HL-60/S4 treated with phorbol 12-myristate 13-acetate at 8.2 ng/mL for 4 days and 3 days (cell line): ENCODE measurements around the gene ARHGAP45.

Experiments used
- in situ Hi-C: fragments of 300-500 bp; cut with MboI; formaldehyde crosslinking; loops from 2 replicates; pipeline ENCODE4 v1.15.0; 2022; ENCODE audit warnings: low sequenced_read_pairs

ARHGAP45 gene

GRCh38 chr19:1113030-1113985 is 46.3 kb downstream of the ARHGAP45 start:
- in situ Hi-C loops, result loop anchor here (10.0 kb wide), 1 partner anchor 81 kb away; no protein-coding TSS in a partner anchor

- in situ Hi-C loops, result loop anchor here (10.0 kb wide), 1 partner anchor 81 kb away; no protein-coding TSS in a partner anchor
Measured at GRCh38 chr19:1113986-1114483, 47.1 kb downstream of the ARHGAP45 start.

GRCh38 chr19:1114728-1115127 is 47.8 kb downstream of the ARHGAP45 start:
- in situ Hi-C loops, result loop anchor here (10.0 kb wide), 1 partner anchor 80 kb away; no protein-coding TSS in a partner anchor

- in situ Hi-C loops, result loop anchor here (10.0 kb wide), 1 partner anchor 79 kb away; no protein-coding TSS in a partner anchor
Measured at GRCh38 chr19:1115646-1116420, 48.9 kb downstream of the ARHGAP45 start.

GRCh38 chr19:1116726-1117581 is 50.0 kb downstream of the ARHGAP45 start:
- in situ Hi-C loops, result loop anchor here (10.0 kb wide), 1 partner anchor 78 kb away; no protein-coding TSS in a partner anchor

- in situ Hi-C loops, result loop anchor here (10.0 kb wide), 1 partner anchor 77 kb away; no protein-coding TSS in a partner anchor
Measured at GRCh38 chr19:1117654-1118053, 50.7 kb downstream of the ARHGAP45 start.

GRCh38 chr19:1118999-1119398 is 52.0 kb downstream of the ARHGAP45 start:
- in situ Hi-C loops, result loop anchor here (10.0 kb wide), 1 partner anchor 76 kb away; no protein-coding TSS in a partner anchor

GRCh38 chr19:1119475-1120217 is 52.7 kb downstream of the ARHGAP45 start:
- in situ Hi-C loops, result loop anchor here (10.0 kb wide), 1 partner anchor 75 kb away; no protein-coding TSS in a partner anchor

GRCh38 chr19:1121395-1121794 is 54.4 kb downstream of the ARHGAP45 start:
- in situ Hi-C loops, result no loop called here

GRCh38 chr19:1122021-1122971 is 55.3 kb downstream of the ARHGAP45 start:
- in situ Hi-C loops, result no loop called here

GRCh38 chr19:1122972-1123363 is 56.0 kb downstream of the ARHGAP45 start:
- in situ Hi-C loops, result no loop called here

GRCh38 chr19:1123381-1123780 is 56.4 kb downstream of the ARHGAP45 start:
- in situ Hi-C loops, result no loop called here

GRCh38 chr19:1123885-1124677 is 57.1 kb downstream of the ARHGAP45 start:
- in situ Hi-C loops, result no loop called here

GRCh38 chr19:1125601-1126467 is 58.9 kb downstream of the ARHGAP45 start:
- in situ Hi-C loops, result no loop called here

- in situ Hi-C loops, result no loop called here
Measured at GRCh38 chr19:1126984-1127760, 60.2 kb downstream of the ARHGAP45 start.

- in situ Hi-C loops, result no loop called here
Measured at GRCh38 chr19:1128106-1128505, 61.1 kb downstream of the ARHGAP45 start.
